Dendritic cell treated with granulocyte-macrophage colony-stimulating factor and Interleukin-4, amounts not matched to agents 40 ng/mL and 50 ng/mL, for 4 days (primary cell): ENCODE results near the gene WFDC1.

Source experiments
- H3K27ac Mint-ChIP-seq: one replicate; pipeline ENCODE4 v1.8.0; 2022; ENCODE audit warnings: mild to moderate bottlenecking, mixed read lengths
- H3K27me3 Mint-ChIP-seq: one replicate; pipeline ENCODE4 v1.8.0; 2022; ENCODE audit warnings: mild to moderate bottlenecking, mixed read lengths
- H3K36me3 Mint-ChIP-seq: one replicate; pipeline ENCODE4 v1.8.0; 2022; ENCODE audit warnings: low read depth, mixed read lengths
- H3K4me1 Mint-ChIP-seq: one replicate; pipeline ENCODE4 v1.8.0; 2022; ENCODE audit warnings: low read depth, mixed read lengths
- H3K4me3 Mint-ChIP-seq: one replicate; pipeline ENCODE4 v1.8.0; 2022; ENCODE audit warnings: mild to moderate bottlenecking, moderate library complexity, mixed read lengths
- H3K9me3 Mint-ChIP-seq: one replicate; pipeline ENCODE4 v1.8.0; 2022; ENCODE audit warnings: mixed read lengths
- intact Hi-C: fragments of 100-400 bp; cut with micrococcal nuclease; formaldehyde crosslinking; loops from one replicate; pipeline ENCODE4 v1.15.0; 2022

Gene WFDC1

DNA sequence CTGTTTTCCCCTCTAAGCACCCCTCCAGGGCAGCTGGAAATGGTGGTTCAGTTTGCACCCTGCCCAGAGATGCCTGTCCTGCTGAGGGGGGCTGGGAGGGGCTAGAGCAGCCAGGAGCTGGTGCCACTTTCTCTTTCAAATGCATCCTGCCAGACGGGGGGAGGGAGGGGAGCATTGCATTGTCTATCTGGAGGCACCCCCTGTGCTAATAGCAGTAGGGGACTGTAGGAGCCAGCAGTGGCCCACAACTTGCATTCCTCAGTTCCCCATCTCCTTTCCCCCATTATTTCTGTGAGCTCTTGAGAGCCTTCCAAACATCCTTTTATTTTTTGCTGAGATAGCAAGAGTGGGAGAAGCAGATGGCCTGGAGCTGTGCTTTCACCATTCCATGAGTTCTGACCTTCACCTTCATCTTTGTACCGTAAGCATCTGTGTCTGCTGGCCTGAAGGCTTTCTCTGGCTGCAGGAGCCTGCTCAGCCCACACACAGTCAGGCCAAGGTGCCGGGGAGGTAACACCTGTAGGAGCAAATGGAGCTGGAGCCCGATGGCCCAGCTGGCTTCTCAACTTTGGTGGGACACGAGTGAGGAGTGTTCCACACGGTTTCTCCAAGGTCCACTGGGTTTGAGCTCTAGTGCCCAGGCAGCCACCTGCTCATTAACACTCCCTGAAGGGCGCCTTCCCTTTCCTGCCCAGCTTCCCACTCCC is 5.2 kb downstream of the WFDC1 start:
- intact Hi-C loops: no loop called here
- H3K9me3 Mint-ChIP-seq: no peaks in the 10 kb centered on the region
- no peaks in the 10 kb centered on the region for H3K36me3 Mint-ChIP-seq
- H3K27ac Mint-ChIP-seq: no peak overlapping the region
- H3K27me3 Mint-ChIP-seq: peaks cover 18% of the 10 kb centered on the region
- no peak overlapping the region for H3K4me3 Mint-ChIP-seq
- H3K4me1 Mint-ChIP-seq: peaks cover 10% of the 10 kb centered on the region

DNA sequence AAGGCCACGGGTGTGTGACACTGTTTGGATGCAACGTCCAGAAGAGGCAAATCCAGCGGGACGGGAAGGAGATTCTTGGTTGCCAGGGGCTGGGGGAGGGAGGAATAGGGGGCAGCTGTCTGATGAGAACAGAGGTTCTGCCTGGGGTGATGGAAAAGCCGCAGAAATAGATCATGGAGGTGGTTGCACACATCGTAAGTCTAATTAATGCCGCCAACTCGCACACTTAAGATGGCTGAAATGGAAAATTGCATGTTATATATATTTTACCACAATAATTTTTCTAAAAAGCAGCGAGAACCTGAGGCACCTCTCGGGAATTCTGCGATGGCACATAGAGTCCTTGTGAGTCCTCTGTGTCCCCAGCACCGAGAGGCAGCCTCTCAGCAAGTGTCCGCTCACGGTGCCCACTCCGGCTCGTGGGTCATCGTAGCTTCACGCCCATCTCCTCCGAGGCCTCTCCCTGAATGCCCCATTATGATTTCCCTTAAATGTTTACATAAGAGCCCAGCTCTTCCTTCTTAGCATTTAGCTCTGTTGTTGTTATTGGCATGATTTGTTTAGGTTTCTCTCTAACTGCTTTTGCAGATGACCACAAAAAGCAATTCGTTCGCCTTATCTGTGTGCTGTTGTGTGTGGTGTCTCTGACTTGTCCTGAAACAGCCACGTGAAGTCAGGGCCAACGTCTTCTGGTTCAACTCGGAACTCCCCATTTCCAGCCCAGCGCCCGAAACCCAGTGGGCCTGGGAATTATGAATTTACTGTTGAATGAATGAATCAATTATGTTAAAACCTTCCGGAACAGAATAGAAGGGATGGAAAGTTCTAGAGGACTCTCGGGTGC is 7.7 kb downstream of the WFDC1 start:
- H3K27me3 Mint-ChIP-seq: peaks cover 2% of the 10 kb centered on the region
- H3K36me3 Mint-ChIP-seq: no peaks in the 10 kb centered on the region
- H3K27ac Mint-ChIP-seq: no peak overlapping the region
- H3K9me3 Mint-ChIP-seq: no peaks in the 10 kb centered on the region
- H3K4me1 Mint-ChIP-seq: no peaks in the 10 kb centered on the region
- intact Hi-C loops: no loop called here
- H3K4me3 Mint-ChIP-seq: no peak overlapping the region

DNA sequence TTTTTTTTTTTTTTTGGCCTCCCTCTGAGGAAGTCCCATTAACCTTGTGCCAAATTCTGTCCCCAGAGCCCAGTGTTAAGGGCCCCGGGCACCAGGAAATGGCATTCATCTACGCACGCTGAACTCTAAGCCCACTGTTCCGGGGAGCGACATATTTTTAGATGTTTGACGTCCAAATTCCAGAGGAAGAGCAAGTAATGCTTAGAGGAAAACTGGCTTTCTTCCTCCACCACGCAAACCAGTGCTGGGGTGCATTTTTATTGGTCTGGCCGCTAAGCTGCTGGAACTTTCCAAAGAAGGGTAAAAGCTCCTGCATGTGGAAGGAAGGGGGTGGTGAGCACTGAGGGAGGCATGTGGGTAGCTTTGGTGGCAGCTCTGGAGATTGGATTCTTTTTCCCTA is 8.3 kb downstream of the WFDC1 start:
- no peak overlapping the region for H3K4me3 Mint-ChIP-seq
- H3K27ac Mint-ChIP-seq: no peak overlapping the region
- H3K27me3 Mint-ChIP-seq: peaks cover 5% of the 10 kb centered on the region
- H3K4me1 Mint-ChIP-seq: no peaks in the 10 kb centered on the region
- intact Hi-C loops: no loop called here
- H3K36me3 Mint-ChIP-seq: no peaks in the 10 kb centered on the region
- no peaks in the 10 kb centered on the region for H3K9me3 Mint-ChIP-seq

DNA sequence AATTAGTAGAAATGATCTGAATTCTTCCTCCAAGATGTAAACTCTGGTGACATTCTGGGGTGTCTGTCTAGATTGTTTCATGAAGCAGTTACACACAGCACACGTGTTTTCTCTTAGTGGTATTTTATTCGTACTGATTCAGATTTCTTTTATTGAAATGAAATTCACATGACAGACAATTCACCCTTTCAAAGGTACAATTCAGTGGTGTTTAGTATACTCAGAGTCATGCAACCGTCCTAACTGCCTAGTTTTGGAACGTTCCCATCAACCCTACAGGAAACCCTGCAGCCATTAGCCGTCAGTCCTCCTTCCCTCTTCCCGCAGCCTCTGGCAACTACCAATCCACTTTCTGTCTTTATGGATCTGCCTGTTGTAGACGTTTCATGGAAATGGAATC is 8.8 kb downstream of the WFDC1 start:
- peaks cover 6% of the 10 kb centered on the region for H3K27me3 Mint-ChIP-seq
- H3K27ac Mint-ChIP-seq: no peak overlapping the region
- no peaks in the 10 kb centered on the region for H3K4me1 Mint-ChIP-seq
- H3K4me3 Mint-ChIP-seq: no peak overlapping the region
- intact Hi-C loops: no loop called here
- H3K36me3 Mint-ChIP-seq: no peaks in the 10 kb centered on the region
- H3K9me3 Mint-ChIP-seq: no peaks in the 10 kb centered on the region

DNA sequence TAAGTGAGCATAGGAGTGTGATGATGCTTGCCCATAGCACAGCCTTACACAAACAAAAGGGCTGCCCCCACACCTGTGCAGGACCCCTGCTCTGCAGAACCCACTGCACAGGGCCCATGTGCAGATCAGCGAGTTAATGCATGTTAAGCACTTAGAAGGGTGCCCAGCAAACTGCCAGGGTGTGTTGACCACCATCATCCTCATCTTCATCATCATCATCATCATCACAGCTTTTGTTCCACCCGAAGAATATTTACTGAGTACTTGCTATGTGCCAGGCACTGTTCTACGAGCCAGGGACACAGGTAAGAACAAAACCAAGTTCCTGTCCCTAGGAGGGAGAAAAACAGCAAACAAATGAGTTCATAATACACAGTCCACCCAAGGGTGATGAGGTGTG is 11.9 kb downstream of the WFDC1 start:
- H3K9me3 Mint-ChIP-seq: no peaks in the 10 kb centered on the region
- H3K27me3 Mint-ChIP-seq: peaks cover 11% of the 10 kb centered on the region

DNA sequence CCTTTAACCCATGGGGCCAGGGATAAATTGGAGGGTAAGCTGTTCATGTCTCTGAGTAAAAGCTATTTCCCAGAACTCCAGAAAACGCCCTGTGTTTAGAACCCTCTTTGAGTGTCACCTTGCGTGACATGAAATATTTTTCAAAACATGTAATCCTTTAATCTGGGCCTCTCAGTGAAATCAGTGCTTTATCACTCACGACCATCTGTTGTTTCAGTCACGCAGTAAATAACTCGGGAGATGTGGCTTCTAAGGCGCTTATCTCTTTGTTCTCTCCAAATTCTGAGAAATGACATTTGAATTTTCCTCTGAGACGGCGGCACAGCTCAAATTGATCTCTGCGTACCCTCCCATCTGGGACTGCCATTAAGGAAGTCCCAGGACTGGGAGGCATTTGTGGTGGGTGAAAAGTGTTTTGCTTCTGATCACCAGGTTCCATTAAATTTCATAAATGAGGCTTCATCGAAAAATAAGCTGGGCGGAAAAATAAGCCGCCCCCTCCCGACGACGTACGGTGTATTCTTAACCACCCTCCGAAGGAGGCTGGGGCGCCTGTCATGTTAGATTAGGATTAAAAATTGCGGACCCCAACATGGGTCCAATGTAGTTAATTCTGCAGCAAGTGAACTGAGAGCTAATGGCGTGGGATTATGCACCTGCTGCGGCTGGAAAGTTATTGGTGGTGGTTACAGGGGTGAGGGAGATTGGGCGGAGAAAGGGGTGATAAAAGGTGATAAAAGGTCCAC is 12.7 kb downstream of the WFDC1 start:
- H3K36me3 Mint-ChIP-seq: no peaks in the 10 kb centered on the region
- H3K27ac Mint-ChIP-seq: no peak overlapping the region
- H3K27me3 Mint-ChIP-seq: peaks cover 16% of the 10 kb centered on the region
- H3K4me3 Mint-ChIP-seq: no peak overlapping the region
- intact Hi-C loops: no loop called here
- no peaks in the 10 kb centered on the region for H3K9me3 Mint-ChIP-seq
- H3K4me1 Mint-ChIP-seq: no peaks in the 10 kb centered on the region

More for the DNA sequence above, 11.9 kb downstream of the WFDC1 start:
- no peak overlapping the region for H3K27ac Mint-ChIP-seq
- intact Hi-C loops: no loop called here
- H3K36me3 Mint-ChIP-seq: no peaks in the 10 kb centered on the region
- no peak overlapping the region for H3K4me3 Mint-ChIP-seq
- H3K4me1 Mint-ChIP-seq: no peaks in the 10 kb centered on the region

DNA sequence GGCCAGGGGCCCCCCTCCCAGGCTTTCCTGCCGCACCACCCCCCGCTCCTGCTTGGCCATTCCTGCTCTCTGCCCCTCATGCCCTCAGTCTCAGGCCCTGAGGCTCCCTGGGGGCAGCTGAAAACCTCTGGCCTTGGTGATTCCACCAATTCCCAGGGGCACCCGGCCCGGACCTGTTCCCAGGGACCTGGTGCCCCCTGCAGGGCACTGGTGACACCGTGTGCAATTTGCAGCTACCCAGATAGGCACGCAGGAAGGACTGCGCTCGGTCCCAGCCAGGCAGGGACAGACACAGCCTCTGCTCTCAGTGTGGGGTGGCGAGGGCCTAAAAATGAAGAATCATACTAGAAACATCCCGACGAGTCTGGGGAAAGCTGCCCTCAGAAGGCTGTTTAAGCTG is 13.4 kb downstream of the WFDC1 start:
- intact Hi-C loops: no loop called here
- no peaks in the 10 kb centered on the region for H3K9me3 Mint-ChIP-seq
- H3K36me3 Mint-ChIP-seq: no peaks in the 10 kb centered on the region
- peaks cover 21% of the 10 kb centered on the region for H3K27me3 Mint-ChIP-seq
- no peaks in the 10 kb centered on the region for H3K4me1 Mint-ChIP-seq
- H3K27ac Mint-ChIP-seq: no peak overlapping the region
- no peak overlapping the region for H3K4me3 Mint-ChIP-seq

DNA sequence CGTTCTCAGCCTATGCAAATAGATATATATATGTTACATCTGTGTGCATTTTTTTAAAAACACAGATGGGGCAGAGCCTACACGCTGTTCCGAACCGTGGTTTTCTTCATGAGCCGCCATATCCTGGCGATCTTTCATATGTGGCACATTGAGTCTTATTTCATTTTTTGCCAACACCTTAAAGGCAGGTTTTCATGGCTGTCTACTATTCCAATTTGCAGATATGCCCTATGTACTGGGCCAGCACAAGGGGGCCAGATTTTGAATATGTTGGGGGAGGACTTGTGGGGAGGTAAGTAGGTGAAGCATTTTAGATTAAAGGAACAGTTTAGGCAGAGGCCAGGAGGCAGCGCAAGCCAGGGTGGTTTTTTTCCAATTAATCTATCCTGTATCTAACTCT is 16.0 kb downstream of the WFDC1 start:
- no peaks in the 10 kb centered on the region for H3K9me3 Mint-ChIP-seq
- H3K27ac Mint-ChIP-seq: no peak overlapping the region
- H3K27me3 Mint-ChIP-seq: peaks cover 37% of the 10 kb centered on the region
- intact Hi-C loops: no loop called here
- H3K4me1 Mint-ChIP-seq: no peaks in the 10 kb centered on the region
- no peaks in the 10 kb centered on the region for H3K36me3 Mint-ChIP-seq
- H3K4me3 Mint-ChIP-seq: no peak overlapping the region

DNA sequence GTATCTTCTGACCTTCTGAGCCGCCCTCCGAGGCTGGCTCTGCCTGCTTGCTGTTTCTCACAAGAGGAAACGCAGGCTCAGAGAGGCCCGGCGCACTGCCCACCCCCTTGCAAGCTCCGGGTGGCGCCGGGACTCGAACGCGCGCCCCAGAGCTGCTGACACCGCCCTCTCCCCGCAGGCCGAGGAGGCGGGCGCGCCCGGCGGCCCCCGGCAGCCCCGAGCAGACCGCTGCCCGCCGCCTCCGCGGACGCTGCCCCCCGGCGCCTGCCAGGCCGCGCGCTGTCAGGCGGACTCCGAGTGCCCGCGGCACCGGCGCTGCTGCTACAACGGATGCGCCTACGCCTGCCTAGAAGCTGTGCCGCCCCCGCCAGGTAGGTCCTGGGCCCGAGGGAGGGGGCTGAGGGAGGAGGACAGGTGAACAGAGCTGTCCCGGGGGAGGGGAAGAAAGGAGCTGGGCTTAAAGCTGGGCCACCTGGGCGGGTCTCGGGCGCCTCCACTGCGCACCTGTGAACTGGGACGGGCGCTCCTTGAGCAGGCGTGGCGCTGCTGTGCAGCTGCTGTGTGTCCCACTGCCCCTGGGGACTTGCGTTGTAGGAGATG is 18.2 kb downstream of the WFDC1 start:
- Mint-ChIP-seq H3K27ac (no peak overlapping the region), H3K4me1 (no peaks in the 10 kb centered on the region), H3K36me3 (no peaks in the 10 kb centered on the region), H3K9me3 (peaks cover 6% of the 10 kb centered on the region), H3K4me3 (no peak overlapping the region), H3K27me3 (peaks cover 34% of the 10 kb centered on the region)
- intact Hi-C loops: no loop called here

DNA sequence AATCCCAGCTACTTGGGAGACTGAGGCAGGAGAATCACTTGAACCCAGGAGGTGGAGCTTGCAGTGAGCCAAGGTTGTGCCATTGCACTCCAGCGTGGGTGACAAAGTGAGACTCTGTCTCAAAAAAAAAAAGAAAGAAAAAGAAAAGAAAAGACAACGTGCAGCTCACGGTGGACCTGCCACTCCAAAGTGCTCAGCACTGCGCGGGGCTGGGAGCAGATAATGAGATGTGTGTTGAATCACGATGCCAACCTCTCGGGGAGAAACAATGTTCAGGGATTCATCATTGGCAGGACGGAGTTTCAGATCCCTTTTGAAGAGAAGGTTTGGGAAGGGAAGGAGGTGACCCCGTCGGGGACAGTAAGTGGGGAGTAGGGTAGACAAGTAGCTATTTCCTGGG is 19.2 kb downstream of the WFDC1 start:
- H3K27ac Mint-ChIP-seq: no peak overlapping the region
- H3K36me3 Mint-ChIP-seq: no peaks in the 10 kb centered on the region
- H3K4me1 Mint-ChIP-seq: no peaks in the 10 kb centered on the region
- peaks cover 9% of the 10 kb centered on the region for H3K9me3 Mint-ChIP-seq
- H3K4me3 Mint-ChIP-seq: no peak overlapping the region
- peaks cover 30% of the 10 kb centered on the region for H3K27me3 Mint-ChIP-seq
- intact Hi-C loops: no loop called here

DNA sequence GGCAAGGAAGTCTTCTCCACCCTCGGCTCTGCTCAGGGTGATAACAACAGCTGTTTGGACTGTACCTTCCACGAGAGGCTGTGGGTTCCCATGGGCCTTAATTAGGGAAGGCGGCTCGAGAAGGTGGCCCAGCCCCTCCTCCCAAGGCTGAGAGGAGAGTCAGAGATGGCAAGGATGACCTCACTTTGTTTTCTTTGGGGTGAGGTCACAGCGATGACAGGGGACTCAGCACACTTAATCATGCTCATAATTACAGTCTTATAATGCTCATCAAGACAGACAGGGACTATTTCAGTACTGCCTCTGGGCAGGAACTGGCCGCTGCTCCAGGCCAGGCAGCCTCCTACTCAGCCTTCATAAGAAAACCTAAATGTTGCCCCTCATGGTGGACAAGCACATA is 19.7 kb downstream of the WFDC1 start:
- intact Hi-C loops: no loop called here
- Mint-ChIP-seq H3K9me3 (peaks cover 9% of the 10 kb centered on the region), H3K4me3 (no peak overlapping the region), H3K4me1 (no peaks in the 10 kb centered on the region), H3K27me3 (peaks cover 28% of the 10 kb centered on the region), H3K27ac (no peak overlapping the region), H3K36me3 (no peaks in the 10 kb centered on the region)

DNA sequence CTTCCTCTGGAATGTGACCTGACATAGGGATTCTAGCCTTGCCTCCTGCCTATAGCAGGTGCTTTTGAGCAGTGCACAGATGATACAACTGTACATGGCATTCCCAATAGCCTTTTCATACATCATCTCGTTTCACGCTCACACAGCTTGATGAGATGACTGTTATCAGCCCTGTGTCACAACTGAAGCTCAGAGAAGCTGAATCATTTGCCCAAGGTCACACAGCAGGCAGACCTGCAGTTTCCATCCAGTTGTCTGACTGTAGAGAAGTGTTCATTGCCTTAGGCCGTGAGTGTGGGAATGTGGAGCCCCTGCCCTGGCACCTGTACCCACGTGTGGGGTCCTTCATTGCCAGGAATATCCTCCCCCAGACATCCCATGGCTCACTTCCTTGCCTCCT is 20.1 kb downstream of the WFDC1 start:
- H3K9me3 Mint-ChIP-seq: peaks cover 9% of the 10 kb centered on the region
- intact Hi-C loops: no loop called here
- H3K4me3 Mint-ChIP-seq: no peak overlapping the region

DNA sequence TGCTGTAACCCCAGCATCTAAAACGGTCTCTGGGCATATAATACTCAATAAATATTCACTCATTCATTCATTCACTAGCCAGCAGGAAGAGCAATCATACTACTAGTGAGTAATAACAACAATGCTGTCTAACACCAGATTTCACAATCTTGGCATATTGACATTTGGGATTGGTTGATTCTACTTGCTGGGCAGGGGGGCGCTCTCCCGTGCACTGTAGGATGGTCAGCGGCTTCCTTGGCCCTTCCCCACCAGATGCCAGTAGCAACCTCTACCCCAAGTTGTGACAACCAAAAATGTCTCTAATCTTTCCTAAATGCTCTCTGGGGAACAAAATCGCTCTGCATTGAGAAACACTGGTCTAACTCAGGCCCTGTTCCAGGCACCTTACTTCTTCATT is 20.7 kb downstream of the WFDC1 start:
- Mint-ChIP-seq H3K27me3 (peaks cover 28% of the 10 kb centered on the region), H3K4me1 (no peaks in the 10 kb centered on the region), H3K36me3 (no peaks in the 10 kb centered on the region), H3K27ac (no peak overlapping the region), H3K9me3 (peaks cover 9% of the 10 kb centered on the region), H3K4me3 (no peak overlapping the region)
- intact Hi-C loops: no loop called here

More for the DNA sequence above, 20.1 kb downstream of the WFDC1 start:
- H3K27me3 Mint-ChIP-seq: peaks cover 28% of the 10 kb centered on the region
- H3K36me3 Mint-ChIP-seq: no peaks in the 10 kb centered on the region
- no peak overlapping the region for H3K27ac Mint-ChIP-seq
- H3K4me1 Mint-ChIP-seq: no peaks in the 10 kb centered on the region
